ENCODE results near the gene PSMG1.

DNA sequence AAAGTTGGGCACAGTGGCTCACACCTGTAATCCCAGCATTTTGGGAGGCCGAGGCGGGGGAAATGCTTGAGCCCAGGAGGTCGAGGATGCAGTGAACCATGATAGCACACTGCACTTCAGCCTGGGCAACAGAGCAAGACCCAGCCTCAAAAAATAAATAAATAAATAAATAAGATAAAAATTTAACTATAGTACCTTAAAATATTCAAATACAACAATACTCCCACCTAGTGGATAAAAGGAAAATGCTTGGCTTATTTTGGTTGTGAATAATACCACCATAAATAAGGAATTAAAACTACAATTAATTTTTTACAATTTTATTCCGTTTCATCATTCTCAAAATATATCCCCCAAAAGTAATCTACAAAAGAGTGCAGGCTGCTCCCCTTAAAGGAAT lies 8.1 kb downstream of the PSMG1 start:
- TF ChIP-seq KLF5 (IDR thresholded peaks at IDR 0.05; ENCODE audit: partially characterized antibody) (no peak), SPI1 (IDR thresholded peaks at IDR 0.05; ENCODE audit: borderline replicate concordance, insufficient read depth, low read depth, low read length) (no peak)

All from GM12878 (cell line).